ENCODE results near the gene CELA2B. TPM values are rescaled to one million over a fixed set of nuclear protein-coding genes. Genes with fewer than 3 reads are reported as not detected.

CELA2B gene
- total and polyA plus RNA-seq, 2 donors (not counting 1 experiment from before 2014, with no cell fraction given): not detected

DNA sequence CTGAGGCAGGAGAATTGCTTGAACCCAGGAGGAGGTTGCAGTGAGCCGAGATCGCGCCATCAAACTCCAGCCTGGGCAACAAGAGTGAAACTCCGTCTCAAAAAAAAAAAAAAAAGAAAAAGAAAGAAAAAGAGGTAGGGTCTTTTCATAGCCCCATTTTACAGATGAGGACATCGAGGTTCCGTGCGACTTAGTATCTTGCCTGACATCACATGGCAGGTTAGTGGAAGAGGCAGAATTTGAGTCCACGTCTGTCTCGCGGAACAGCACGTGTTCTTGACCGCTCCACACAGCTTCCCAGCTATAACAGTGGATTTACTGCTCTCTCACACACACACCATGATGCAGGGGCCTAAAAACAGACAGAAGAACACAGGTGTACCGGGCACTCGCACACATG, 36.6 kb upstream of the CELA2B start:
- no peaks in the 10 kb centered on the region for H3K36me3 ChIP-seq (replicated peaks in 1 of 2; ENCODE audit: control extremely low read depth in 1 of 2, control insufficient read depth in 1 of 2, extremely low read depth in 1 of 2, insufficient read depth in 2 of 2, low read length in 1 of 2)
- no peaks in the 10 kb centered on the region for H3K79me2 ChIP-seq (ENCODE audit: control insufficient read depth, insufficient read depth, low read length)
- H4K20me1 ChIP-seq (ENCODE audit: control insufficient read depth, insufficient read depth, low read length, poor library complexity, severe bottlenecking): no peaks in the 10 kb centered on the region
- intact Hi-C loops (cut with micrococcal nuclease): no loop called here
- Mint-ChIP-seq H3K9me3 (ENCODE audit: insufficient read depth) (no peaks in the 10 kb centered on the region), H3K27me3 (peaks cover 4% of the 10 kb centered on the region), H3K27ac (no peak overlapping the region), H3K4me3 (no peak overlapping the region), H3K4me1 (no peaks in the 10 kb centered on the region)
- TF ChIP-seq, protein P1, sequence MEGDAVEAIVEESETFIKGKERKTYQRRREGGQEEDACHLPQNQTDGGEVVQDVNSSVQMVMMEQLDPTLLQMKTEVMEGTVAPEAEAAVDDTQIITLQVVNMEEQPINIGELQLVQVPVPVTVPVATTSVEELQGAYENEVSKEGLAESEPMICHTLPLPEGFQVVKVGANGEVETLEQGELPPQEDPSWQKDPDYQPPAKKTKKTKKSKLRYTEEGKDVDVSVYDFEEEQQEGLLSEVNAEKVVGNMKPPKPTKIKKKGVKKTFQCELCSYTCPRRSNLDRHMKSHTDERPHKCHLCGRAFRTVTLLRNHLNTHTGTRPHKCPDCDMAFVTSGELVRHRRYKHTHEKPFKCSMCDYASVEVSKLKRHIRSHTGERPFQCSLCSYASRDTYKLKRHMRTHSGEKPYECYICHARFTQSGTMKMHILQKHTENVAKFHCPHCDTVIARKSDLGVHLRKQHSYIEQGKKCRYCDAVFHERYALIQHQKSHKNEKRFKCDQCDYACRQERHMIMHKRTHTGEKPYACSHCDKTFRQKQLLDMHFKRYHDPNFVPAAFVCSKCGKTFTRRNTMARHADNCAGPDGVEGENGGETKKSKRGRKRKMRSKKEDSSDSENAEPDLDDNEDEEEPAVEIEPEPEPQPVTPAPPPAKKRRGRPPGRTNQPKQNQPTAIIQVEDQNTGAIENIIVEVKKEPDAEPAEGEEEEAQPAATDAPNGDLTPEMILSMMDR (IDR thresholded peaks at IDR 0.05): no peak
- TF ChIP-seq EZH2 (IDR thresholded peaks at IDR 0.05; ENCODE audit: borderline replicate concordance, insufficient read depth, low read depth, low read length, poor library complexity, severe bottlenecking): no peak
- no peak overlapping the region for H3K27ac ChIP-seq (ENCODE audit: low read length in 2 of 2)
- no peaks in the 10 kb centered on the region for H3K27me3 ChIP-seq (replicated peaks in 1 of 4; ENCODE audit: control extremely low read depth in 1 of 4, control insufficient read depth in 3 of 4, insufficient read depth in 4 of 4, low read length in 3 of 4)
- 98% methylated on average over 10 of the region's 14 CpGs for WGBS (ENCODE audit: insufficient coverage)
- H3K4me3 ChIP-seq (ENCODE audit: control extremely low read depth in 1 of 5, extremely low read depth in 1 of 5, insufficient read depth in 1 of 5, low read depth in 2 of 5, low read length in 4 of 5): no peak overlapping the region
- no peak for ATAC-seq (ENCODE audit: low read depth)
- no peaks in the 10 kb centered on the region for H3K9me3 ChIP-seq (ENCODE audit: control extremely low read depth in 1 of 3, control insufficient read depth in 2 of 3, insufficient read depth in 1 of 3, low read length in 2 of 3)
- no peak overlapping the region for H3K4me2 ChIP-seq (replicated peaks; ENCODE audit: low read depth, low read length, poor library complexity, severe bottlenecking)
- no peak overlapping the region for H2AFZ ChIP-seq (ENCODE audit: insufficient read depth, low read depth, low read length, poor library complexity, severe bottlenecking)
- H3K4me1 ChIP-seq (ENCODE audit: control insufficient read depth in 2 of 2, insufficient read depth in 2 of 2, low read length in 2 of 2): no peaks in the 10 kb centered on the region
- POLR2A ChIA-PET: no interaction called here
- no peak for DNase-seq
- H3K9ac ChIP-seq (ENCODE audit: low read length): no peak overlapping the region
- CTCF ChIA-PET: interaction anchor here (2.6 kb wide), 1 partner anchor 116 kb away, joined by 11 read pairs; no protein-coding TSS in a partner anchor

DNA sequence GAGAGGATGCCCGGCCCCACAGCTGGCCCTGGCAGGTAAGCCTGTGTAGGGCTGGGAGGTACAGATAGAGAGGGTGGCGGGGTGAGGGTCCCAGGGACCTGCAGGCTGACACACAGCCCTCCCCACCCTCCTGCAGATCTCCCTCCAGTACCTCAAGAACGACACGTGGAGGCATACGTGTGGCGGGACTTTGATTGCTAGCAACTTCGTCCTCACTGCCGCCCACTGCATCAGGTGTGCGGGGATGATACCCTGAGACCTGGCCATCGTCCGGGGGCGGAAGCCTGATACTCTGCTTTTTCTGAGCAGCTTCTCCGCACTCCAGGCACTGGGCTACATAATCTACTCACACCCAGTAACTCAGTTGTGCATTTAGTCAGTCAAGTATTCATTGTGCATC, 35.5 kb upstream of the CELA2B start:
- no peak overlapping the region for H3K4me3 Mint-ChIP-seq
- DNase-seq: no peak

More for the DNA sequence above, 35.5 kb upstream of the CELA2B start:
- intact Hi-C loops (cut with micrococcal nuclease): no loop called here
- no peaks in the 10 kb centered on the region for H3K36me3 ChIP-seq (replicated peaks in 1 of 2; ENCODE audit: control extremely low read depth in 1 of 2, control insufficient read depth in 1 of 2, extremely low read depth in 1 of 2, insufficient read depth in 2 of 2, low read length in 1 of 2)
- peaks cover 7% of the 10 kb centered on the region for H3K27me3 Mint-ChIP-seq
- H3K27ac Mint-ChIP-seq: no peak overlapping the region
- H3K4me1 Mint-ChIP-seq: no peaks in the 10 kb centered on the region
- H3K4me3 ChIP-seq (ENCODE audit: control extremely low read depth in 1 of 5, extremely low read depth in 1 of 5, insufficient read depth in 1 of 5, low read depth in 2 of 5, low read length in 4 of 5): no peak overlapping the region
- 89% methylated on average over 11 of the region's 13 CpGs for WGBS (ENCODE audit: insufficient coverage)
- no peak overlapping the region for H3K9ac ChIP-seq (ENCODE audit: low read length)
- CTCF ChIA-PET: interaction anchor here (1.6 kb wide), 1 partner anchor 9 kb away, joined by 7 read pairs; no protein-coding TSS in a partner anchor
- no peaks in the 10 kb centered on the region for H3K9me3 ChIP-seq (ENCODE audit: control extremely low read depth in 1 of 3, control insufficient read depth in 2 of 3, insufficient read depth in 1 of 3, low read length in 2 of 3)
- TF ChIP-seq, protein P1 (IDR thresholded peaks at IDR 0.05): no peak
- no peak for TF ChIP-seq EZH2 (IDR thresholded peaks at IDR 0.05; ENCODE audit: borderline replicate concordance, insufficient read depth, low read depth, low read length, poor library complexity, severe bottlenecking)
- H4K20me1 ChIP-seq (ENCODE audit: control insufficient read depth, insufficient read depth, low read length, poor library complexity, severe bottlenecking): no peaks in the 10 kb centered on the region
- no peaks in the 10 kb centered on the region for H3K79me2 ChIP-seq (ENCODE audit: control insufficient read depth, insufficient read depth, low read length)
- no peak overlapping the region for H2AFZ ChIP-seq (ENCODE audit: insufficient read depth, low read depth, low read length, poor library complexity, severe bottlenecking)
- POLR2A ChIA-PET: no interaction called here
- H3K9me3 Mint-ChIP-seq (ENCODE audit: insufficient read depth): no peaks in the 10 kb centered on the region
- H3K4me1 ChIP-seq (ENCODE audit: control insufficient read depth in 2 of 2, insufficient read depth in 2 of 2, low read length in 2 of 2): no peaks in the 10 kb centered on the region
- H3K4me2 ChIP-seq (replicated peaks; ENCODE audit: low read depth, low read length, poor library complexity, severe bottlenecking): no peak overlapping the region
- H3K27ac ChIP-seq (ENCODE audit: low read length in 2 of 2): no peak overlapping the region
- peaks cover 0 to 5% (median 1%) of the 10 kb centered on the region in 4 experiments for H3K27me3 ChIP-seq (replicated peaks in 1 of 4; ENCODE audit: control extremely low read depth in 1 of 4, control insufficient read depth in 3 of 4, insufficient read depth in 4 of 4, low read length in 3 of 4)
- ATAC-seq (ENCODE audit: low read depth): no peak
